Epithelial cell of esophagus (primary cell): ENCODE measurements around the gene MCC.

ENCODE experiments used
- DNase-seq: peaks from one replicate; pipeline ENCODE4 v3.0.0; 2010; ENCODE audit warnings: low read depth
- H3K4me3 ChIP-seq: 2 replicates; pipeline ENCODE4 v1.5.1; 2011; ENCODE audit warnings: mild to moderate bottlenecking, low read length, control low read depth
- TF ChIP-seq, protein P1 (sequence below): IDR thresholded peaks from 2 replicates; pipeline ENCODE4 v1.5.1; 2011; ENCODE audit warnings: low read depth, mild to moderate bottlenecking, low read length, control low read depth, inconsistent platforms; ENCODE audit not compliant: insufficient read depth; ENCODE audit errors: missing control alignments

The MCC gene

DNA sequence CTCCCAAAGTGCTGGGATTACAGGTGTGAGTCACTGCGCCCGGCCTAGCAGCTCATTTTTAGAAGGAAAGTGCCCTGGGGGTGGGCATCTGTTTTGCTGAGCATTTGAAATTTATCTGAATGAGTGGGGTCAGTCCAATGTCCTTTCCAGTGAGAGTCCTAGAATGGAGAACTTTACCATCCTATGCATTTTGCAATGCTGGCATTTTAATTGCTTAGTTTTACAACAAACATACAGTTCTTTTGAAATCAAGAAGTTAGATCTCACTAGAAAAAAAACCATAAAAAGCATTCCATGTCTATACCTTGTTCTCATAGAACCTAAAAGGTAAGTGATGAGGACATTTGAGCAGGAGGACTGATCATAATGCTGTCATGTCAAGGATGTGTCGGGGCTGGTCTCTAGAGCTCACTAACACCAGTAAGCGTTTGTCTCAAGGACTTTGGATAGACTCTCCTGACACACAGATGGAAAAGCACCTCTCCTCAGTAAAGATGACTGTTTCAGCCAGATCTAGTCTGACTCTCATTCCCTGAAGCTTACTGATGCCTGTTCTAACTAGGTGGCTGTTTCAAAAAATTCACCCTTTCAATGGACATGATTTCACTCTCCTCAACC, 427.7 kb downstream of the MCC start:
- H3K4me3 ChIP-seq, result no peak overlapping the region

DNA sequence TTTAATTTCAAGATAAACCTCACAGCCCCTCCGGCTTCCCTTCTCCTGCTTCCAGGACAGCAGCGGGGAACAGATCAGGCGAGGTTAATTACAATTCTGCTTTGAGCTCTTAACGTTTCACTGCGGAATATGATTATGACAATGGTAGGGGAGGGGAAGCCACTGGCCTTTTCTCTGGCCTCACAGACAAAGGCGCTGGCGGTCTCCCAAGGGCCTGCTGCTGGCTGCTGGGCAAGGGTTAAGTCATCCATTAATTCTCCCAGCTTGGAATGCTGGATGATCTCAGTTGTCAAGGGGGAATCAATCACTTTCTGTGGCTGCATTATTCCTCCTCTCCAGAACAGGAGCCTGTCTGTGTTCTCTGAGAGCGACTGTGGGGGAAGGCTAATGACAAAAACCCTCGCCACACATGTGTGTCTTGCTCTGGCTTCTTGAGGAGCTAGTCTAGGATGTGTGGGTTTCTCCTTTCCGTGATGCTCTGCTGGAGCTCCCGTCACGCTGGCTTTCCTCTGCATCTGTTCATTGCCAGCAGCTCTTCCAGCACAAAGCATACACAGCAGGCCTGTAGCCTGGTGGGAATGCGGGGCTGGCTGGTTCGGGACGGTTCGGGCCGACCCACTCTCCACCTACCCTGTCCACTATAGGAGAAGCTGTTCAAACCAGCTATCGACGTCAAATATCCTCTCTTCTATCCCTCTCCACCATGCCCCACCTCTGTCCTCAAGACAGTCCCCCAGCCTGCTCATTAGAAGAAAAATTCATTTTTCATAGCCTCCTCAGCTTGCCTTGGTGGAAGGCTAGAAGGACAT, 428.8 kb downstream of the MCC start:
- TF ChIP-seq, protein P1, sequence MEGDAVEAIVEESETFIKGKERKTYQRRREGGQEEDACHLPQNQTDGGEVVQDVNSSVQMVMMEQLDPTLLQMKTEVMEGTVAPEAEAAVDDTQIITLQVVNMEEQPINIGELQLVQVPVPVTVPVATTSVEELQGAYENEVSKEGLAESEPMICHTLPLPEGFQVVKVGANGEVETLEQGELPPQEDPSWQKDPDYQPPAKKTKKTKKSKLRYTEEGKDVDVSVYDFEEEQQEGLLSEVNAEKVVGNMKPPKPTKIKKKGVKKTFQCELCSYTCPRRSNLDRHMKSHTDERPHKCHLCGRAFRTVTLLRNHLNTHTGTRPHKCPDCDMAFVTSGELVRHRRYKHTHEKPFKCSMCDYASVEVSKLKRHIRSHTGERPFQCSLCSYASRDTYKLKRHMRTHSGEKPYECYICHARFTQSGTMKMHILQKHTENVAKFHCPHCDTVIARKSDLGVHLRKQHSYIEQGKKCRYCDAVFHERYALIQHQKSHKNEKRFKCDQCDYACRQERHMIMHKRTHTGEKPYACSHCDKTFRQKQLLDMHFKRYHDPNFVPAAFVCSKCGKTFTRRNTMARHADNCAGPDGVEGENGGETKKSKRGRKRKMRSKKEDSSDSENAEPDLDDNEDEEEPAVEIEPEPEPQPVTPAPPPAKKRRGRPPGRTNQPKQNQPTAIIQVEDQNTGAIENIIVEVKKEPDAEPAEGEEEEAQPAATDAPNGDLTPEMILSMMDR, result no peak
- DNase-seq, result no peak
- no peak overlapping the region for H3K4me3 ChIP-seq

More for the DNA sequence above, 427.7 kb downstream of the MCC start:
- DNase-seq, result peak; percentile 62
- TF ChIP-seq, protein P1, result no peak

DNA sequence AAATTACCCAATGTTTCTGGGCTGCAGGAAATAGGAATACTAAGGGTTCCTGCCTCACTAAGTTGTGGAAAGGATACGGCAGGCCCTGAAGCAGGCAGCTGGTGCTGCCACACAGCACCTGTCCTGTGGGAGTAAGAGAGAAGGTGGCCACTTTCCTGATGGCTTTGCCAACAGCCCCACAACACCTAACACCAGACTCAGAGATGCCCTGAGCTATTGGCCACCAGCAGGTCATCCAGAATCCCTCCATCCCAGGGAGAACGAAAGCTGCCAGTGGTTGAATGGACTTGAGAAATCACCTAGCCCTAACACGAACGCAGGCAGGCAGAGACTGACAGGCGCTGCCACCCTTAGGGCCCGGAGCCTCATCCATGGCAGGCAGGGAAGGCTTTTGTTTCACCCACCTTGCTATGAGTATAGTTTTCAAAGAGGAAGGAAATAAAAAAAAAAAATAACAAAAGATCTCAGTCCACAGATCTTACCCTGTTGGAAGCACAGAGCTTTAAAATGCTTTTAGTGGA, 429.5 kb downstream of the MCC start:
- TF ChIP-seq, protein P1, result no peak
- no peak for DNase-seq
- no peak overlapping the region for H3K4me3 ChIP-seq

DNA sequence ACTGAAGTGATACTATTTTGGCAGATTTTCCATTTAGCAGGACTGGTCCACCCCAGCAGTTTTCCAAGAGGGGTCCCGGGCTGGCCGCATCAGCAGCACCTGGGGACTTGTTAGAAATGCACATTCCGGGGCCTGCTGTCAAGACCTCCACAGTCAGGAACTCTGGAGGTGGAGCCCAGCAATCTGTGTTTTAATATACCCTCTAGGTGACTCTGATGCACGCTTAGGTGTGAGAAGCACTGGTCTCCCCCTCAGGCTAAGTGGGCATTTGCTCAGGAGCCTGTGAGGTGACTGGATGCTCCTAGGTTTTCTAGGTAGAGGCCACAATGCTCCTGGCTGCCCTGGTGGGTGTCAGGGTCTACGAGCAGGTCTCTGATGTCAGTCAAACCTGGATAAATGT, 430.0 kb downstream of the MCC start:
- TF ChIP-seq, protein P1, result no peak
- H3K4me3 ChIP-seq, result no peak overlapping the region
- DNase-seq, result no peak

DNA sequence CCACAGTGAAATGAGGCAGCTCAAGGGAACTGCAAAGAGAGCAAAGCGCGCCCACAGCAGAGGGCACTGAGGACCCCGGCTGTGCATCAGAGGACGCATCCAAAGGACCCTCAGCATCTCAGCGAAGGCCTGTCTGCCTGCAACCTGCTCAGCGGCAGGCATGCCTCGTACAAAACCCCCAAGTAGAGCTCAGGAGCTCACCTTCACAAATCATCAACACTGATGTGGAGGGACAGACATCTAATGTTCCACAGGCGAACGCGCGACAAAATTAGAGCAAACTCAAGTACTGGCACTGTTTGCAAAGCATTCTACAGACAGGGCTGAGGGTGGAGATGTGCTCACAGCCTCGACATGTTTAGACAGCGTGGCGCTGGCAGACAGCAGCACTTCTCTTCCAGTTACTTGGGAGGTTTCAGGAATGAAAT, 430.7 kb downstream of the MCC start:
- no peak overlapping the region for H3K4me3 ChIP-seq
- TF ChIP-seq, protein P1, result peak; percentile 23
- DNase-seq, result peak; percentile 52

DNA sequence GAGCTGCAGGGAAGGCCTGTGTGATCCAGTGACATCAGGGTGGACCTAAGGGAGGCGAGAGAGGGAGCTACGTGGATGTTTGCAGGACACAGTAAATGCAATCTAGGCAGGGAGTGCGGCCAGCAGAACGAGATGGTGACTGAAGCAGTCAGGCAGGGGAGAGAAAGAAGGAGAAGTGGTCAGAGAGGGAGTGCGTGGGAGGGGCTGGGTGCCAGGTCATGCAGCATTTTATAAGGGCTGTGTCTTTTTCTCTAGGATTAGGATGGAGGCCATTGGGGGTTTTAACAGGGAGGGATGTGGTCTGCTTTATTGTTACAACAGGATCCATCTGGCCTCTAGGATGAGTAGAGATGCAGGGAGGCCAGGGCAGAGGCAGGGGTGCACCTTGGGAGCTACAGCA, 431.3 kb downstream of the MCC start:
- TF ChIP-seq, protein P1, result no peak
- H3K4me3 ChIP-seq, result no peak overlapping the region
- DNase-seq, result no peak
